Panc1 (cell line): ENCODE data around the gene CDH15. TPM values are rescaled to one million over a fixed set of nuclear protein-coding genes. Genes with fewer than 3 reads are reported as not detected.

Experiments used
- ATAC-seq: fragments of 200-7000 bp; cut with Tn5 transposase; 2 replicates; pipeline ENCODE4 v1.9.1; 2020; ENCODE audit warnings: mild to moderate bottlenecking, moderate library complexity
- BruUV-seq: library from RNA; stranded (reverse); fragments of 400-500 nt; replicated peaks from 2 replicates; lab custom pipeline; 2021; lab: Mats Ljungman, UMichigan
- CTCF ChIA-PET: fragments of 300-600 bp; sonication (Branson Sonifier 250); formaldehyde crosslinking; loops from one replicate; lab custom pipeline; 2022; ENCODE audit warnings: antibody characterized with exemption; lab: Charles Lee
- POLR2A ChIA-PET: fragments of 300-600 bp; sonication (Branson Sonifier 250); formaldehyde crosslinking; loops from one replicate; lab custom pipeline; 2022; ENCODE audit warnings: antibody characterized with exemption; lab: Charles Lee
- DNase-seq: peaks from one replicate; pipeline ENCODE4 v3.0.0-alpha.2; 2010; ENCODE audit warnings: low read depth, low spot score
- H3K27ac ChIP-seq: 2 replicates; pipeline ENCODE4 v1.5.1; 2011; ENCODE audit warnings: mild to moderate bottlenecking, low read length, inconsistent platforms
- H3K27me3 ChIP-seq: fragments of 200-500 bp; sonication (Bioruptor generic); 2 replicates; pipeline ENCODE4 v1.6.0; 2014; ENCODE audit warnings: low read length, inconsistent platforms; ENCODE audit not compliant: control insufficient read depth, insufficient read depth
- H3K36me3 ChIP-seq: fragments of 200-500 bp; sonication (Bioruptor generic); 2 replicates; pipeline ENCODE4 v1.5.1; 2014; ENCODE audit warnings: inconsistent platforms, mild to moderate bottlenecking, low read length, moderate library complexity; ENCODE audit not compliant: control insufficient read depth, insufficient read depth
- H3K4me1 ChIP-seq: 2 replicates; pipeline ENCODE4 v1.5.1; 2011; ENCODE audit warnings: inconsistent platforms, mild to moderate bottlenecking, low read length, moderate library complexity; ENCODE audit not compliant: control insufficient read depth, insufficient read depth
- H3K4me3 ChIP-seq, 2 experiments: 2 replicates each; pipeline ENCODE4 v1.5.1; 2011 to 2012; ENCODE audit warnings: low read depth in 2 of 2, low read length in 2 of 2, mild to moderate bottlenecking in 2 of 2, inconsistent platforms in 1 of 2, moderate library complexity in 1 of 2
- H3K9me3 ChIP-seq: fragments of 200-500 bp; sonication (Bioruptor generic); 2 replicates; pipeline ENCODE4 v1.5.1; 2014; ENCODE audit warnings: low read depth, mild to moderate bottlenecking, inconsistent platforms, low read length, moderate library complexity; ENCODE audit not compliant: control insufficient read depth, insufficient read depth
- POLR2AphosphoS5 ChIP-seq: IDR thresholded peaks from 2 replicates; pipeline ENCODE4 v1.6.1; 2012; ENCODE audit warnings: mild to moderate bottlenecking, low read depth, low read length, moderate library complexity
- SIN3A ChIP-seq: IDR thresholded peaks from 2 replicates; pipeline ENCODE4 v1.6.1; 2012; ENCODE audit warnings: low read depth, mild to moderate bottlenecking, low read length, moderate library complexity, borderline replicate concordance; ENCODE audit not compliant: insufficient read depth
- TCF7L2 ChIP-seq: IDR thresholded peaks from 2 replicates; pipeline ENCODE4 v1.6.1; 2011; ENCODE audit warnings: mild to moderate bottlenecking, low read depth, low read length, inconsistent platforms
- in situ Hi-C: cut with HindIII; loops from 2 replicates; pipeline ENCODE4 v1.10.0; 2016; ENCODE audit warnings: low sequenced_read_pairs, low pct_unique_long_range_greater_than_20kb
- intact Hi-C: fragments of 100-400 bp; cut with micrococcal nuclease; formaldehyde crosslinking; loops from one replicate; pipeline ENCODE4 v1.10.0; 2022; ENCODE audit not compliant: unreplicated experiment
- total RNA-seq: library from RNA; stranded (reverse); gene quantifications from one replicate; pipeline ENCODE4 v1.2.1, GENCODE V29; 2021; ENCODE audit not compliant: unreplicated experiment
- TF ChIP-seq, protein P1 (sequence below): fragments of 450-650 bp; IDR thresholded peaks from 2 replicates; pipeline ENCODE4 v1.5.1; 2017; ENCODE audit warnings: mild to moderate bottlenecking
- TF ChIP-seq, protein P2 (sequence below), 2 experiments: IDR thresholded peaks; 2 replicates each; pipeline ENCODE4 v1.6.1; 2011 to 2012; ENCODE audit warnings: low read depth in 2 of 2, control low read depth in 1 of 2, low read length in 1 of 2, mild to moderate bottlenecking in 1 of 2, moderate library complexity in 1 of 2; ENCODE audit not compliant: insufficient read depth in 1 of 2

Gene CDH15
- total RNA-seq, 1 experiment from 2014 or later = 0.51 TPM

- ChIA-PET POLR2A (no interaction called here), CTCF (no interaction called here)
- DNase-seq (no peak), ATAC-seq (no peak)
- H3K4me1 ChIP-seq = no peaks in the 10 kb centered on the region
- no peak for TF ChIP-seq SIN3A
- TF ChIP-seq POLR2AphosphoS5 = no peak
- TF ChIP-seq, protein P1, sequence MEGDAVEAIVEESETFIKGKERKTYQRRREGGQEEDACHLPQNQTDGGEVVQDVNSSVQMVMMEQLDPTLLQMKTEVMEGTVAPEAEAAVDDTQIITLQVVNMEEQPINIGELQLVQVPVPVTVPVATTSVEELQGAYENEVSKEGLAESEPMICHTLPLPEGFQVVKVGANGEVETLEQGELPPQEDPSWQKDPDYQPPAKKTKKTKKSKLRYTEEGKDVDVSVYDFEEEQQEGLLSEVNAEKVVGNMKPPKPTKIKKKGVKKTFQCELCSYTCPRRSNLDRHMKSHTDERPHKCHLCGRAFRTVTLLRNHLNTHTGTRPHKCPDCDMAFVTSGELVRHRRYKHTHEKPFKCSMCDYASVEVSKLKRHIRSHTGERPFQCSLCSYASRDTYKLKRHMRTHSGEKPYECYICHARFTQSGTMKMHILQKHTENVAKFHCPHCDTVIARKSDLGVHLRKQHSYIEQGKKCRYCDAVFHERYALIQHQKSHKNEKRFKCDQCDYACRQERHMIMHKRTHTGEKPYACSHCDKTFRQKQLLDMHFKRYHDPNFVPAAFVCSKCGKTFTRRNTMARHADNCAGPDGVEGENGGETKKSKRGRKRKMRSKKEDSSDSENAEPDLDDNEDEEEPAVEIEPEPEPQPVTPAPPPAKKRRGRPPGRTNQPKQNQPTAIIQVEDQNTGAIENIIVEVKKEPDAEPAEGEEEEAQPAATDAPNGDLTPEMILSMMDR = no peak
- TF ChIP-seq TCF7L2 = no peak
- TF ChIP-seq, protein P2, sequence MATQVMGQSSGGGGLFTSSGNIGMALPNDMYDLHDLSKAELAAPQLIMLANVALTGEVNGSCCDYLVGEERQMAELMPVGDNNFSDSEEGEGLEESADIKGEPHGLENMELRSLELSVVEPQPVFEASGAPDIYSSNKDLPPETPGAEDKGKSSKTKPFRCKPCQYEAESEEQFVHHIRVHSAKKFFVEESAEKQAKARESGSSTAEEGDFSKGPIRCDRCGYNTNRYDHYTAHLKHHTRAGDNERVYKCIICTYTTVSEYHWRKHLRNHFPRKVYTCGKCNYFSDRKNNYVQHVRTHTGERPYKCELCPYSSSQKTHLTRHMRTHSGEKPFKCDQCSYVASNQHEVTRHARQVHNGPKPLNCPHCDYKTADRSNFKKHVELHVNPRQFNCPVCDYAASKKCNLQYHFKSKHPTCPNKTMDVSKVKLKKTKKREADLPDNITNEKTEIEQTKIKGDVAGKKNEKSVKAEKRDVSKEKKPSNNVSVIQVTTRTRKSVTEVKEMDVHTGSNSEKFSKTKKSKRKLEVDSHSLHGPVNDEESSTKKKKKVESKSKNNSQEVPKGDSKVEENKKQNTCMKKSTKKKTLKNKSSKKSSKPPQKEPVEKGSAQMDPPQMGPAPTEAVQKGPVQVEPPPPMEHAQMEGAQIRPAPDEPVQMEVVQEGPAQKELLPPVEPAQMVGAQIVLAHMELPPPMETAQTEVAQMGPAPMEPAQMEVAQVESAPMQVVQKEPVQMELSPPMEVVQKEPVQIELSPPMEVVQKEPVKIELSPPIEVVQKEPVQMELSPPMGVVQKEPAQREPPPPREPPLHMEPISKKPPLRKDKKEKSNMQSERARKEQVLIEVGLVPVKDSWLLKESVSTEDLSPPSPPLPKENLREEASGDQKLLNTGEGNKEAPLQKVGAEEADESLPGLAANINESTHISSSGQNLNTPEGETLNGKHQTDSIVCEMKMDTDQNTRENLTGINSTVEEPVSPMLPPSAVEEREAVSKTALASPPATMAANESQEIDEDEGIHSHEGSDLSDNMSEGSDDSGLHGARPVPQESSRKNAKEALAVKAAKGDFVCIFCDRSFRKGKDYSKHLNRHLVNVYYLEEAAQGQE (IDR thresholded peaks at IDR 0.05; ENCODE audit: insufficient read depth in 1 of 2, low read depth in 2 of 2, low read length in 1 of 2) = no peak
- H3K4me3 ChIP-seq = no peak overlapping the region
- peaks cover 43% of the 10 kb centered on the region; the same call in 1 of the 2 replicates for H3K9me3 ChIP-seq
- H3K36me3 ChIP-seq = peaks cover 14% of the 10 kb centered on the region
- H3K27me3 ChIP-seq = no peaks in the 10 kb centered on the region
- intact Hi-C loops = no loop called here
- H3K27ac ChIP-seq = no peak overlapping the region
- in situ Hi-C loops = no loop called here
- no TSS peak for BruUV-seq
These were observed 58.7 kb downstream of the CDH15 start for GRCh38 chr16:89230255-89230654.

- POLR2A ChIA-PET = no interaction called here
- Histone ChIP-seq H3K4me3 (no peak overlapping the region), H3K36me3 (peaks cover 6% of the 10 kb centered on the region; the same call in 1 of the 2 replicates), H3K27ac (no peak overlapping the region), H3K9me3 (peaks cover 31% of the 10 kb centered on the region; the same call in 1 of the 2 replicates), H3K4me1 (no peaks in the 10 kb centered on the region), H3K27me3 (no peaks in the 10 kb centered on the region)
- ATAC-seq = no peak
- CTCF ChIA-PET = no interaction called here
- no peak for DNase-seq
- in situ Hi-C loops (no loop called here), intact Hi-C loops (no loop called here)
- no peak for TF ChIP-seq SIN3A
- TF ChIP-seq POLR2AphosphoS5 = no peak
- no TSS peak for BruUV-seq
These were observed 60.6 kb downstream of the CDH15 start for GRCh38 chr16:89232107-89232506.

DNA sequence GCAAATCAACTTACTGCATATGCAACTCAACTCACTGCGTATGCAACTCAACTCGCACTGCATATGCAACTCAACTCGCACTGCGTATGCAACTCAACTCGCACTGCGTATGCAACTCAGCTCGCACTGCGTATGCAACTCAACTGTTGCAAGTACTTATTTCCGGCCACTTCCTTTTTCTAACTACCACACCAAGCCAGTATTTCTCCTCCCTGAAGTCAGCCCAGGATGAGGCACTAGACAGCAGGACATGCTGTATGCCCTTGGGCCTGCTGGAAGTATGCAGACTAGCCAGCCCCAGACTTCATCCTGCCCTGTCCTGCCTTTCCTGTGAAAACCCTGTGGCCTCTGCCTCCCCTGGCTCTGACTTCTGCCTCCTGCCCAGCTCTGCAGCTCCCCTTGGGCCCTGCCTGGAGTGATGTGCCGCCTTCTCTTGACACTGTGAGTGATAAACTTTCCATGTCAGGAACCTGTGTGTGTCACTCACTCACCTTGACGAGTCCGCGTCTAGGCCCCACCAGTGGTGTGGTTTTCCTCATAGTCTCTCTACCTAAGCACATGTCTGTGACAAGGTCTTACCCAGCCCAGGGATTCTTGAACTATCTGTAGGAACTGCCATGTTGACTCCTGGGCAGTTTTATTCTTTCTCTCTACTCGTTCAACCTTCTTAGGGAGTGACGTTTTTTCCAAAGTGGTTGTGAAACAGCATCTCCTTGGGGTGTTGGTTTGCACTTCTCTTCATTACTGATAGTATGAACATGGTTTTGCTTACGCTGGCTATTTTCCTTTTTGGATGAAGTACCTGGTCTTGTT is 62.3 kb downstream of the CDH15 start:
- no peaks in the 10 kb centered on the region for H3K36me3 ChIP-seq
- ATAC-seq (no peak), DNase-seq (no peak)
- in situ Hi-C loops = no loop called here
- H3K4me1 ChIP-seq = no peaks in the 10 kb centered on the region
- no peak overlapping the region for H3K4me3 ChIP-seq
- BruUV-seq = no TSS peak
- no peak overlapping the region for H3K27ac ChIP-seq
- no peaks in the 10 kb centered on the region for H3K27me3 ChIP-seq
- ChIA-PET CTCF (no interaction called here), POLR2A (no interaction called here)
- peaks cover 13% of the 10 kb centered on the region; the same call in 1 of the 2 replicates for H3K9me3 ChIP-seq
- TF ChIP-seq, protein P1 = no peak
- no peak for TF ChIP-seq POLR2AphosphoS5
- TF ChIP-seq, protein P2 (IDR thresholded peaks at IDR 0.05; ENCODE audit: insufficient read depth in 1 of 2, low read depth in 2 of 2, low read length in 1 of 2) = no peak
- no peak for TF ChIP-seq TCF7L2
- no peak for TF ChIP-seq SIN3A
- intact Hi-C loops = no loop called here
